SKM-1 treated with dmso at 0.1 percent for 144 hours (cell line): ENCODE results near the gene PTPRN2.
"Not testable (repeated sequence)": the region's sequence is repeated elsewhere in the genome, so short reads cannot be mapped to it uniquely, and the experiment has no call there.

Experiments used
- DNase-seq: peaks from one replicate; lab custom pipeline; 2025; ENCODE audit not compliant: unreplicated experiment; lab: John Stamatoyannopoulos, UW

PTPRN2 gene

GRCh38 chr7:158355456-158356065, 232.1 kb downstream of the PTPRN2 start:
- no peak for DNase-seq

DNA sequence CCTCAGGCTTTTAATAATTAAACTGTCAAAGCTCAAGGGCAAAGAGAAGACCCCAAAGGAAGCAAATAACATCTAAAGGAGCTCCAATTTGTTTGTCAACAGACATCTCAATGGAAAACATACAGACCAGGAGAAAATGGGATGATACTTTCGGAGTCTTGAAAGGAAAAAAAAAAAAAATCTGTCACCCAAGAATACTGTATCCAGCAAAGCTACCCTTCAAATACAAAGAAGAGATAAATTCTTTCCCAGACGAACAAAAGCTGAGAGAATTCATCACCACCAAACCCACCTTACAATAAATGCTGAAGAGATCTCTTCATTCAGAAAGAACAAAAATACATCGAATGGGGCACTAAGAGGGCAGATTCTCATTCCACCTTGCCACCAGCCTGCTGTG, 232.8 kb downstream of the PTPRN2 start:
- no peak for DNase-seq

- no peak for DNase-seq
These were observed 233.7 kb downstream of the PTPRN2 start for GRCh38 chr7:158353606-158354570.

- not testable (repeated sequence) for DNase-seq
These were observed 235.5 kb downstream of the PTPRN2 start for GRCh38 chr7:158351899-158352729.

DNA sequence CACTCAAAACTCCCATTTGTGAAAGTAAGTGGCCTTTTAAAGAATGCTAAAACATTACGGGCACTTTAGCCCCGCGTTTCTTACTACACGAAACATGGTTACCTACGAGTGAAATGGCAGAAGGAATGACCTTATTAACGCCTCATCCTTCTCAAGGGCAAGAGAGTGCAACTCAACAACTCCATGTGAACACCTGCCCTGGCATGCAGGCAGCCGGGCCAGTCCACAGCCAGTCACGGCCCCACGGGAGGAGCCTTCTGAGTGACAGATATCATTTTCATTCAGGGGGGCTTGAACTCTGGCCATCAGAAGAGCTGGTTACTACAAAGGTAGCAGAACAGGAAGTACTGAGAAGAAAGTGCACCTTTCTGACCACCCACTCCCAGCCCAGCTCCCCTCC, 236.1 kb downstream of the PTPRN2 start:
- DNase-seq: no peak

DNA sequence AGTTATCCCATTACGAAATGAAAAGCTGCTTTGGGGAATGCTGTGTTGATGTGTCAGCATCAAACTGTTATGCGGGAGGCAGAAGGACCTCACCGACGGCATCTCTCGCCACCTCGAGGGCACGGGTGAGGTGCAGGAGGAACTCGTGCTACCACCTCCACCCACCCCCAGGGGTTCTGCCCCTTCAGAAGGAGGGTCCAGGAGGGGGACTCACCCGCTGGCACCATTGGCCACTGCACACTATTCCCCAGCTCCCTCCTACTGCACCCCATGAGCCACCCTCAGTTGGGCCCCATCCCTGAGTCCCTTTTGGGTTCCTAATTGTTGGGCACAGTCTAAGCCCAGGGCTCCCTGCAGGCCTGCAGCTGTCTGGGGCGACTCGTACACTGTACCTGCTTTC, 236.6 kb downstream of the PTPRN2 start:
- no peak for DNase-seq

DNA sequence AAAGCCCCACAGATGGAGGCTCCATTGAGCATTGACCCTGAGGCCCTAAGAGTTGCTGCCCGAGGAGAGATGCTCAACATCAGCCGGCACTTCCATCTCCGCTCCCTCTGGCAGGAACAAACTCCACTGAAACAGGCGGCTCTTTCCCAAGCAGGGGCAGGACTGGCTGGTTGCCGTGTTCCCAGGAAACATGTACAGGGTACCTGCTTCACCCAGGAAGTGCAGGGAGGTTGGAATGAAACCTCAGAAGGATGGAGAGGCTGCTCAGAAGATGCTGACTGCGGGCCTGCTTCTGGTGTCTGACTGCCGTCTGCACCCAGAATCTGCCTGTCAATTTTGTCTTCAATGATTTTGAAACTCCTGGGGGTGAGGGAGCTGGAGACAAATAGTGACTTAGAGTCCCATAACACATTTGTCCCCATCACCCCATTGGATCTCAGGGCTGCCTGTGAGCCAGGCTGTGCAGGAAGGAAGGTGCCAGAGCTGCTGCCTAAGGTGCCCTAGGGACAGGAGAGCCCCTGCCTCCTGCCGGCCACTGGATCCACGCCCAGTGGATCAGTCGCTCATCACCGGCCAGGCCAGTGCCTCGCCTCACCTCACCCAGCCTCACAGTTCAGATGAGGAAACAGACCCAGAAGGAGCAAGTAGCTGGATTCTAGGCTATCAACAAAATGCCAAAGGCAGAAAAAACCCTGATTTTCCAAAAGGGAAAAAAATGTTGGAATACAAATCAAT, 237.3 kb downstream of the PTPRN2 start:
- no peak for DNase-seq

- DNase-seq: no peak
These were observed 239.2 kb downstream of the PTPRN2 start for GRCh38 chr7:158348446-158348845.

GRCh38 chr7:158348039-158348438, 239.6 kb downstream of the PTPRN2 start:
- DNase-seq: not testable (repeated sequence)

- no peak for DNase-seq
These were observed 241.9 kb downstream of the PTPRN2 start for GRCh38 chr7:158345731-158346130.

GRCh38 chr7:158344706-158345300, 242.8 kb downstream of the PTPRN2 start:
- DNase-seq: no peak

GRCh38 chr7:158343936-158344455, 243.6 kb downstream of the PTPRN2 start:
- no peak for DNase-seq

DNA sequence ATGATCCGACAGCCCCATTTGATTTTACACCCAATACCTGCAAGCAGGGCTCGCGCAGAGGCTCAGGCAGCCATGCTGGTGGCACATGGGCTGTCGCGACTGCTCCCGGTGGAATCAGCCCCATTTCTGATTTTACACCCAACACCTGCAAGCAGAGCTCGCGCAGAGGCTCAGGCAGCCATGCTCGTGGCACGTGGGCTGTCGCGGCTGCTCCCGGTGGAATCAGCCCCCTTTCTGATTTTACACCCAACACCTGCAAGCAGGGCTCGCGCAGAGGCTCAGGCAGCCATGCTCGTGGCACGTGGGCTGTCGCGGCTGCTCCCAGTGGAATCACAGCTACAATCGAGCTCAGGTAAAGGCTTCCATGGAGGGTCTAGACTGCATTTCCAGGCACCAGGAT, 244.1 kb downstream of the PTPRN2 start:
- no peak for DNase-seq

DNA sequence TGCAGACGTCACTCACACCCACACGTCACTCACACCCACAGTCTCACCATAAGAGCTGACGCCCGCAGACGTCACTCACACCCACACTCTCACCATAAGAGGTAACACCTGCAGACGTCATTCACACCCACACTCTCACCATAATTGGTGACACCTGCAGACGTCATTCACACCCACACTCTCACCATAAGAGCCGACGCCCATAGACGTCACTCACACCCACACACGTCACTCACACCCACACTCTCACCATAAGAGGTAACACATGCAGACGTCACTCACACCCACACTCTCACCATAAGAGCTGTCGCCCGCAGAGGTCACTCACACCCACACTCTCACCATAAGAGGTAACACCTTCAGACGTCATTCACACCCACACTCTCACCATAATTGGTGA, 246.5 kb downstream of the PTPRN2 start:
- not testable (repeated sequence) for DNase-seq

GRCh38 chr7:158336952-158337351, 250.7 kb downstream of the PTPRN2 start:
- not testable (repeated sequence) for DNase-seq

GRCh38 chr7:158332516-158332915, 255.1 kb downstream of the PTPRN2 start:
- not testable (repeated sequence) for DNase-seq

DNA sequence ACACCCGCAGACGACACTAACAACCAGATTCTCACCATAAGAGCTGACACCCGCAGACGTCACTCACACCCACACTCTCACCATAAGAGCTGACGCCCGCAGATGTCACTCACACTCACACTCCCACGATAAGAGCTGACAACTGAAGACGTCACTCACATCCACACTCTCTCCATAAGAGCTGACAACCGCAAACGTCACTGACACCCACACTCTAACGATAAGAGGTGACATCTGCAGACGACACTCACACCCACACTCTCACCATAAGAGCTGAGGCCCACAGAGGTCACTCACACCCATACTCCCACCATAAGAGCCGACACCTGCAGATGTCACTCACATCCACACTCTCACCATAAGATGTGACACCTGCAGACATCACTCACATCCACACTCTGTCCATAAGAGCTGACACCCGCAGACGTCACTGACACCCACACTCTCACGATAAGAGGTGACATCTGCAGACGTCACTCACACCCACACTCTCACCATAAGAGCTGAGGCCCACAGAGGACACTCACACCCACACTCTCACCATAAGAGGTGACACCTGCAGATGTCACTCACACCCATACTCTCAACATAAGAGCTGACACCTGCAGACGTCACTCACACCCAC, 255.7 kb downstream of the PTPRN2 start:
- not testable (repeated sequence) for DNase-seq

DNA sequence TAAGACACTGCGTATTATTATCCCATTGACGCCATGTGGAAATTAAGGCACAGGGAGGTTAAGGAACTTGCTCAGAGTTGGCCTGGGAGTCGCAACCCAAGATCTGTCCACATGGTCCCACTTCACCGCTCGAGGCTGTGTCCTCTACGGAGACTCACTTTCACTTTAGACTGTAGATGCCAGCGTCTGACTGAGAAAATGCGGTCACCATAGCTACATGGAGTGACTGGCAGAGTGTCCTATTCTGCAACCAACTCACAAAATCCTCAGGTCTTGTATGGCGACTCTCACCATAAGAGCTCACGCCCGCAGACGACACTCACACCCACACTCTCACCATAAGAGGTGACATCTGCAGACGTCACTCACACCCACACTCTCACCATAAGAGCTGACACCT, 257.9 kb downstream of the PTPRN2 start:
- no peak for DNase-seq

DNA sequence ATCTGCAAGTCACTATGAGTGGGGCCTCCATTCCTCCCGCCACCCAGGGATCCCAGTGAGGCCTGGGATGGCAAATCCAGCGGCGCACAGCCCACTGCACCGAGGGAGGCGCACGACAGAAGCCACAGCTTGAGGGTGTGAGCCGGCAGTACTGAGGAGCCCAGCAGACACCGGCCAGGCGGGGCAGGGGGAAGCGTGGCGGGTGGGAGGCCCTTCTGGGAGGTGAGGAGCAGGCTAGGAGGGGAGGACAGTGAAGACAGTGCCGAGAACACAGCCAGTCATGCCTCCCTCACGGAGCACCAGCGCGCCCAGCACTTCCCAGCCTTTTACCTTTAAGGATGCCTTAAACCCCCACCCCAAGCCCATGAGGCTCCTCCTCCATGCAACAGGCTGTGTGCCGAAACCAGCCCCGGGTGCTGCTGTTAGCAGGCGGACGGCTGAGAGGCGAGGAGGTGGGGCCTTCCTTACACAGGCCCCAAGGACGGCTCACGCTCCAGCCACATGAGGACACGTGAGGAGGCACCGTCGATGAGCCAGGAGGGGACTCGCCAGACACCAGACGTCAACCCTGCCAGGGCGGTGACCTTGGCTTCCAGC, 258.5 kb downstream of the PTPRN2 start:
- no peak for DNase-seq
